Gastroesophageal sphincter (tissue), 4 donors: ENCODE results near the gene NLRP12. TPM values are rescaled to one million over a fixed set of nuclear protein-coding genes. Genes with fewer than 3 reads are reported as not detected.
"Not testable (repeated sequence)": the region's sequence is repeated elsewhere in the genome, so short reads cannot be mapped to it uniquely, and the experiment has no call there.

Experiments
- ATAC-seq: fragments of 150-250 bp; one replicate; pipeline ENCODE4 v1.9.1; 2016; ENCODE audit warnings: mild to moderate bottlenecking, moderate library complexity
- H3K27ac ChIP-seq, 4 donors: fragments of 200-600 bp; sonication (generic) in 3 of 4; 1 replicate in 3 of 4; 2 replicates in 1 of 4; pipeline ENCODE4 v1.5.1; 2016 to 2019
- H3K27me3 ChIP-seq: fragments of 200-600 bp; sonication (generic); one replicate; pipeline ENCODE4 v1.5.1; 2019
- H3K36me3 ChIP-seq, 2 donors: fragments of 200-600 bp; sonication (generic); one replicate each; pipeline ENCODE4 v1.5.1; 2019; ENCODE audit warnings: control low read depth in 1 of 2
- H3K4me1 ChIP-seq, 3 donors: fragments of 200-600 bp; sonication (generic); 1 replicate in 2 of 3; 2 replicates in 1 of 3; pipeline ENCODE4 v1.5.1; 2016 to 2019; ENCODE audit warnings: control low read depth in 2 of 3
- H3K4me3 ChIP-seq, 2 donors: fragments of 200-600 bp; sonication (generic); one replicate each; pipeline ENCODE4 v1.5.1; 2019; ENCODE audit warnings: mild to moderate bottlenecking in 1 of 2, moderate library complexity in 1 of 2
- H3K9me3 ChIP-seq, 3 donors: fragments of 200-600 bp; sonication (generic); one replicate each; pipeline ENCODE4 v1.5.1; 2017 to 2019; ENCODE audit warnings: control low read depth in 2 of 3
- EP300 ChIP-seq: sonication (generic); formaldehyde crosslinking; IDR thresholded peaks from one replicate; pipeline ENCODE4 v1.6.1; 2017; ENCODE audit warnings: antibody characterized with exemption, mild to moderate bottlenecking
- POLR2A ChIP-seq, 2 donors: fragments of 450-650 bp; IDR thresholded peaks; one replicate each; pipeline ENCODE4 v1.6.1; 2017; ENCODE audit warnings: antibody characterized with exemption in 2 of 2, mild to moderate bottlenecking in 2 of 2, moderate library complexity in 1 of 2
- POLR2AphosphoS5 ChIP-seq: sonication (generic); formaldehyde crosslinking; IDR thresholded peaks from one replicate; pipeline ENCODE4 v1.6.1; 2017; ENCODE audit warnings: antibody characterized with exemption
- WGBS, 2 donors: methylation state at CpG; one replicate each; pipeline ENCODE4 v1.1.5; 2018; ENCODE audit warnings: low coverage in 1 of 2; 5-methylcytosine and 5-hydroxymethylcytosine counted together
- total RNA-seq, 4 donors: library from RNA; depleted of rRNA; stranded (reverse); fragments of >200 nt; gene quantifications; one replicate each; pipeline ENCODE4 v1.1.0, GENCODE V29; 2016
- TF ChIP-seq, protein P1 (sequence below), 4 experiments: fragments of 200-600 bp in 2 of 4; fragments of 450-650 bp in 2 of 4; sonication (generic) in 1 of 4; IDR thresholded peaks; one replicate each; pipeline ENCODE4 v1.5.1; 2017 to 2019; ENCODE audit warnings: antibody characterized with exemption in 4 of 4, mild to moderate bottlenecking in 2 of 4, moderate library complexity in 2 of 4

The NLRP12 gene, protein sequence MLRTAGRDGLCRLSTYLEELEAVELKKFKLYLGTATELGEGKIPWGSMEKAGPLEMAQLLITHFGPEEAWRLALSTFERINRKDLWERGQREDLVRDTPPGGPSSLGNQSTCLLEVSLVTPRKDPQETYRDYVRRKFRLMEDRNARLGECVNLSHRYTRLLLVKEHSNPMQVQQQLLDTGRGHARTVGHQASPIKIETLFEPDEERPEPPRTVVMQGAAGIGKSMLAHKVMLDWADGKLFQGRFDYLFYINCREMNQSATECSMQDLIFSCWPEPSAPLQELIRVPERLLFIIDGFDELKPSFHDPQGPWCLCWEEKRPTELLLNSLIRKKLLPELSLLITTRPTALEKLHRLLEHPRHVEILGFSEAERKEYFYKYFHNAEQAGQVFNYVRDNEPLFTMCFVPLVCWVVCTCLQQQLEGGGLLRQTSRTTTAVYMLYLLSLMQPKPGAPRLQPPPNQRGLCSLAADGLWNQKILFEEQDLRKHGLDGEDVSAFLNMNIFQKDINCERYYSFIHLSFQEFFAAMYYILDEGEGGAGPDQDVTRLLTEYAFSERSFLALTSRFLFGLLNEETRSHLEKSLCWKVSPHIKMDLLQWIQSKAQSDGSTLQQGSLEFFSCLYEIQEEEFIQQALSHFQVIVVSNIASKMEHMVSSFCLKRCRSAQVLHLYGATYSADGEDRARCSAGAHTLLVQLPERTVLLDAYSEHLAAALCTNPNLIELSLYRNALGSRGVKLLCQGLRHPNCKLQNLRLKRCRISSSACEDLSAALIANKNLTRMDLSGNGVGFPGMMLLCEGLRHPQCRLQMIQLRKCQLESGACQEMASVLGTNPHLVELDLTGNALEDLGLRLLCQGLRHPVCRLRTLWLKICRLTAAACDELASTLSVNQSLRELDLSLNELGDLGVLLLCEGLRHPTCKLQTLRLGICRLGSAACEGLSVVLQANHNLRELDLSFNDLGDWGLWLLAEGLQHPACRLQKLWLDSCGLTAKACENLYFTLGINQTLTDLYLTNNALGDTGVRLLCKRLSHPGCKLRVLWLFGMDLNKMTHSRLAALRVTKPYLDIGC
- total RNA-seq = 1 to 10 TPM in 1 of 4 donors, under 1 TPM in 3; 0.23 to 1.1 (median 0.28) TPM

DNA sequence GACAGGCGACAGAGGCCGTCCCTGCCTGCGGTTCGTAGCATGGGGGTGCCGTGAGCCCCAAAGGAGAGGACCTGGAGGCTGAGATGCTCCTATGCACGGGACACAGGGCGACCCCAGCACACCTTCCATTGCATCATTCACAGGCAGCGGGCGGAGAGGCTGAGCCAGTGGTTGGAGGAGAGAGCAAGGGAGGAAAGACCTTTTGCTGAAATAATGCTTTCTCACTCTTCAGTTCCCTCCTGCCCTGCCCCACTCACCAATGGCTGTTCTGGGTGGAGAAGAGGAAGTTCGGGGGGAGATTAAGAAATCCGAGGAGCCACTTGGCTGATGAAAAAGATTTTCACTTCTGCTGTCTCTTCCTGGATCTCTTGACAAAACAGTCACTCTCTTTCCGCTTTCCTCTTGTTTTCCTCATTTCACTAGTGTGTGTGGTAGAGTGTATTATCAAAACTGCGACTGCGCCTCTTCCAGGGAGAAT is at the start of gene NLRP12:
Gene NLRP12 (minus strand): TSS at position 181 of the 478 bp plus-strand sequence. CDS start 140 bp downstream, at position 41.
- no peaks in the 10 kb centered on the region for H3K4me1 ChIP-seq
- 48 to 53% methylated on average over 3 to 5 of the region's 14 CpGs for WGBS, 2 donors
- no peak within 1 kb of the TSS for H3K4me3 ChIP-seq
- TF ChIP-seq POLR2A (IDR thresholded peaks at IDR 0.05) (no peak), POLR2AphosphoS5 (no peak), EP300 (no peak)
- TF ChIP-seq, protein P1, sequence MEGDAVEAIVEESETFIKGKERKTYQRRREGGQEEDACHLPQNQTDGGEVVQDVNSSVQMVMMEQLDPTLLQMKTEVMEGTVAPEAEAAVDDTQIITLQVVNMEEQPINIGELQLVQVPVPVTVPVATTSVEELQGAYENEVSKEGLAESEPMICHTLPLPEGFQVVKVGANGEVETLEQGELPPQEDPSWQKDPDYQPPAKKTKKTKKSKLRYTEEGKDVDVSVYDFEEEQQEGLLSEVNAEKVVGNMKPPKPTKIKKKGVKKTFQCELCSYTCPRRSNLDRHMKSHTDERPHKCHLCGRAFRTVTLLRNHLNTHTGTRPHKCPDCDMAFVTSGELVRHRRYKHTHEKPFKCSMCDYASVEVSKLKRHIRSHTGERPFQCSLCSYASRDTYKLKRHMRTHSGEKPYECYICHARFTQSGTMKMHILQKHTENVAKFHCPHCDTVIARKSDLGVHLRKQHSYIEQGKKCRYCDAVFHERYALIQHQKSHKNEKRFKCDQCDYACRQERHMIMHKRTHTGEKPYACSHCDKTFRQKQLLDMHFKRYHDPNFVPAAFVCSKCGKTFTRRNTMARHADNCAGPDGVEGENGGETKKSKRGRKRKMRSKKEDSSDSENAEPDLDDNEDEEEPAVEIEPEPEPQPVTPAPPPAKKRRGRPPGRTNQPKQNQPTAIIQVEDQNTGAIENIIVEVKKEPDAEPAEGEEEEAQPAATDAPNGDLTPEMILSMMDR (IDR thresholded peaks at IDR 0.05) = no peak
- no peaks in the 10 kb centered on the region for H3K36me3 ChIP-seq
- ATAC-seq = peak; percentile 48
- H3K27ac ChIP-seq = no peak within 1 kb of the TSS
- no peaks in the 10 kb centered on the region for H3K9me3 ChIP-seq
- H3K27me3 ChIP-seq = peaks cover 51% of the 10 kb centered on the region

DNA sequence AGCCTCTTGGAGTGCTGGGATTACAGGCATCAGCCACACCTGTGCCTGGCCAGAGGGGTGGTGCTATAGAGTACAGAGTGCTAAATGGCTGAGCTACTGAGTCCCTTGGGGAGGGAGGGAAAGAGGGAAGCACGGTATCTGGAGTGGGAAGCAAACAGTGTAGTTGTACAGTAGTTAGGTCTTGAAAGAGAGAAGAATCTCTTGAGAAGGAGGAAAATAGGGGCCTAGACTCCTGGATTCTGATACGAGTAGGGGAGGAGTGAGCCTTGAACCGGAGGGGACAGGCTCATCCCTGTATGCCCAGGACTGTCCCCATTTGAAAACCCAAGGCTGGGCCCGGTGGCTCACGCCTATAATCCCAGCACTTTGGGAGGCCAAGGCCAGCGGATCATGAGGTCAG is 48.6 kb upstream of the NLRP12 start:
- Histone ChIP-seq H3K27ac (peak overlapping the region in 2 of 4 donors; percentile 16 to 98), H3K4me3 (no peak overlapping the region), H3K27me3 (no peaks in the 10 kb centered on the region), H3K4me1 (peaks cover 0 to 80% (median 45%) of the 10 kb centered on the region in 3 donors), H3K9me3 (no peaks in the 10 kb centered on the region), H3K36me3 (peaks cover 0 to 59% of the 10 kb centered on the region in 2 donors)
- WGBS, 2 donors = 29 to 50% methylated on average over 3 to 6 of the region's 6 CpGs
- TF ChIP-seq POLR2AphosphoS5 = no peak
- TF ChIP-seq, protein P1 (IDR thresholded peaks at IDR 0.05) = no peak
- TF ChIP-seq EP300 = no peak
- no peak for ATAC-seq

DNA sequence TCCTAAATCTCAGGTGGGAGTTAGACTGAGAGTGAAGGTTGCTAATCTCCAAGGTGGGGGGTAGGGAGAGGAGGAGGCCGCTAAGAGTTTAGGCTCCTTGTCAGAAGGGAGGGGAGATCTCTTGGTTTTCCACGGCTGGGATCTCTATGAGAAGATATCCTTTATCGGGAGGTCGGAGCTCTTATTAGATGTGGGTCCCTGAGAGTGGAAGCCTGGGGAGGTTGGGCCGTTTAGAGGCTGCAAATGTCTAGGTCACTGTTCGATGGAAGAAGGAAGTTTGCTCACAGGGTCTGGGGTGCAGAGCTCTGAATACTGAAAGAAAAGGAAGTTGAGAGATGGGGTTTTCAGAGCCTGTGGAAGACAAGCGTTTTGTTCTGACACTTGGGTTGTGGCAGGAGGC is 47.3 kb upstream of the NLRP12 start:
- H3K36me3 ChIP-seq = peaks cover 0 to 59% of the 10 kb centered on the region in 2 donors

DNA sequence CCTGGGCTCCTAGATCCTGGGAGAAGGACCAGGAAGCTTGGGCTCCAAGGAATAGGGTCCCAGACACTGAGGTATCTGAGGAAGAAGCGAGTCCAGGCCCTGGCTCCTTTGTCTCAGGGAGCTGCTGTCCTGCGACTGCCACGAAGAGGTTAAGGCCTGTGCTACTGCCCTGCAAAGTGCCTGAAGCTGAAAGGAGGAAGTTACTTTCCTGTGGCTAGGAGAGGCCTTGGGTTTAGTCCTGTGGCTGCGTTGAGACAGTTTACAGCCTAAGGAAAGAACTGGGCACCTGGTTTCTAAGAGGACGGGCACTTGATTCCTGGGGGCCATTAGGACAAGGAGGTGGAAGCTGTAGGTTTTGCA is 46.4 kb upstream of the NLRP12 start:
- 7 to 10% methylated on average over 2 to 5 of the region's 5 CpGs for WGBS, 2 donors
- peak overlapping the region; percentile 4 to 98 (median 96) for H3K27ac ChIP-seq
- peak overlapping the region; percentile 51 to 99 for H3K4me3 ChIP-seq
- no peaks in the 10 kb centered on the region for H3K27me3 ChIP-seq
- no peaks in the 10 kb centered on the region for H3K9me3 ChIP-seq
- peaks cover 0 to 51% of the 10 kb centered on the region in 2 donors for H3K36me3 ChIP-seq
- ATAC-seq = no peak
- peaks cover 0 to 80% (median 58%) of the 10 kb centered on the region in 3 donors for H3K4me1 ChIP-seq
- TF ChIP-seq POLR2AphosphoS5 = no peak
- no peak for TF ChIP-seq EP300
- TF ChIP-seq, protein P1 (IDR thresholded peaks at IDR 0.05) = no peak
- no peak for TF ChIP-seq POLR2A (IDR thresholded peaks at IDR 0.05)

More for the DNA sequence above, 47.3 kb upstream of the NLRP12 start:
- Histone ChIP-seq H3K4me1 (peaks cover 0 to 80% (median 51%) of the 10 kb centered on the region in 3 donors), H3K4me3 (peak overlapping the region in 1 of 2 donors; percentile 99), H3K27me3 (no peaks in the 10 kb centered on the region), H3K9me3 (no peaks in the 10 kb centered on the region), H3K27ac (peak overlapping the region in 3 of 4 donors; percentile 95 to 98 (median 98))
- WGBS, 2 donors = 18 to 24% methylated on average over 6 to 7 of the region's 7 CpGs
- no peak for TF ChIP-seq POLR2AphosphoS5
- no peak for TF ChIP-seq EP300
- no peak for TF ChIP-seq POLR2A (IDR thresholded peaks at IDR 0.05)
- TF ChIP-seq, protein P1 (IDR thresholded peaks at IDR 0.05) = no peak
- ATAC-seq = no peak

DNA sequence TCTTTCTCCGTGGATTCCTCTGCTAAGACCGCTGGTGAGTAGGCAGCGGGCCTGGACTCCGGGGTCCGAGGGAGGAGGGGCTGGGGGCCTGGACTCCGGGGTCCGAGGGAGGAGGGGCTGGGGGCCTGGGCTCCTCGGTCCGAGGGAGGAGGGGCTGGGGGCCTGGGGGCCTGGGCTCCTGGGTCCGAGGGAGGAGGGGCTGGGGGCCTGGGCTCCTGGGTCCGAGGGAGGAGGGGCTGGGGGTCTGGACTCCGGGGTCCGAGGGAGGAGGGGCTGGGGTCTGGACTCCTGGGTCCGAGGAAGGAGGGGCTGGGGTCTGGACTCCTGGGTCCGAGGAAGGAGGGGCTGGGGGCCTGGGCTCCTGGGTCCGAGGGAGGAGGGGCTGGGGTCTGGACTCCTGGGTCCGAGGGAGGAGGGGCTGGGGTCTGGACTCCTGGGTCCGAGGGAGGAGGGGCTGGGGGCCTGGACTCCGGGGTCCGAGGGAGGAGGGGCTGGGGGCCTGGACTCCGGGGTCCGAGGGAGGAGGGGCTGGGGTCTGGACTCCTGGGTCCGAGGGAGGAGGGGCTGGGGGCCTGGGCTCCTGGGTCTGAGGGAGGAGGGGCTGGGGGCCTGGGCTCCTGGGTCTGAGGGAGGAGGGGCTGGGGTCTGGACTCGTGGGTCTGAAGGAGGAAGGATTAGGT is 45.8 kb upstream of the NLRP12 start:
- peak overlapping the region; percentile 70 to 98 (median 96) for H3K27ac ChIP-seq
- not testable (repeated sequence) for H3K27me3 ChIP-seq, ATAC-seq, H3K9me3 ChIP-seq
- peaks cover 0 to 45% of the 10 kb centered on the region in 2 donors for H3K36me3 ChIP-seq
- peak overlapping the region; percentile 51 to 99 for H3K4me3 ChIP-seq
- H3K4me1 ChIP-seq = peaks cover 0 to 80% (median 59%) of the 10 kb centered on the region in 3 donors
- 0% methylated on average over 1 of the region's 24 CpGs; no CpG with 5 or more reads in 1 of the 2 donors for WGBS, 2 donors
